BE2C (cell line): ENCODE measurements around the gene RPS25.
A peak's percentile ranks its signal among the peaks of the same experiment; 100 is the strongest.

Experiments used
- DNase-seq: peaks from one replicate; pipeline ENCODE4 v3.0.0-alpha.2; 2020
- H3K27me3 ChIP-seq: fragments of 250-450 bp; sonication (Bioruptor Pico); 2 replicates; pipeline ENCODE4 v1.5.1; 2020; ENCODE audit warnings: mild to moderate bottlenecking
- H3K36me3 ChIP-seq: fragments of 250-450 bp; sonication (Bioruptor Pico); 2 replicates; pipeline ENCODE4 v1.5.1; 2020; ENCODE audit warnings: mild to moderate bottlenecking
- H3K4me1 ChIP-seq: fragments of 250-450 bp; sonication (Bioruptor Pico); 2 replicates; pipeline ENCODE4 v1.5.1; 2020
- H3K4me3 ChIP-seq: 2 replicates; pipeline ENCODE4 v1.5.1; 2011; ENCODE audit warnings: low read depth, low read length
- H3K9me3 ChIP-seq: fragments of 250-450 bp; sonication (Bioruptor Pico); 2 replicates; pipeline ENCODE4 v1.5.1; 2020
- TF ChIP-seq, protein P1 (sequence below): IDR thresholded peaks from 2 replicates; pipeline ENCODE4 v1.5.1; 2012; ENCODE audit warnings: mild to moderate bottlenecking, low read depth, low read length

Gene RPS25

DNA sequence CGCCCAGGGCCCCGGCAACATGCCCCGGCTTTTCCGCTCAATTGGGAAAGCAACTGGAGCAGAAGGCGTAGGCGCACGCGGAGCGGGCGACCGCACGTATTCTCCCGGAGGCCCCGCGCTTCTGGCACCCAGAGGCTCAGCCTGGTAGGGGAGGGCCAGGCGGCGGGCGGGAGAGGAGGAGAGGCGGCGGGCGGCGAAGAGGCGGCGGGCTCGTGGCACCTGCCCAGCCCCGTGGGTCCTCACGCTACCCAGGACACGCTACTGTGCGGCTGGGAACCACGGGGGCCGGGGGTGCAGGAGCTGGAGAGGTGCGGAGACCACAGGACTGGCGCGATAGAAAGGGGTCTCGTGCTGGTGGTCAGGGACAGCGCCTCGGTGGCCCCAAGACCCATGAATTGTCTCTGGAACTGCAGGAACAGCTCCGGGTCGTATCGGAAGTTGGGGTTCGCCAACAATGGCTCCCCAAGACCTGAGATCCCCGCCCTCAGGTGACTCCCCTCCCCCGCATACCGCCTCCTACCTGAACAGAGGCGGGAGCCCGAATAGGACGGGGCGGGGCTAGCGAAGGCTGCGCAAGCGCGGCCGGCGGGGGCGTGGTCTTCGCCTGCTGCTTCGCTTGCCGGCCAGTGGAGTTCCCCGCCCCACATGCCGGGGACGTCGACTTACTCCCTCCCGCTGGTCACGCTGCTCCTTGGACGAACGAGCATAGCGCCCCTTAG lies 12.3 kb upstream of the RPS25 start, which contains the start of gene SLC37A4:
TSS of gene SLC37A4 (minus strand) at position 549 of the 719 bp plus-strand sequence.
- no peaks in the 10 kb centered on the region for H3K27me3 ChIP-seq
- TF ChIP-seq, protein P1, sequence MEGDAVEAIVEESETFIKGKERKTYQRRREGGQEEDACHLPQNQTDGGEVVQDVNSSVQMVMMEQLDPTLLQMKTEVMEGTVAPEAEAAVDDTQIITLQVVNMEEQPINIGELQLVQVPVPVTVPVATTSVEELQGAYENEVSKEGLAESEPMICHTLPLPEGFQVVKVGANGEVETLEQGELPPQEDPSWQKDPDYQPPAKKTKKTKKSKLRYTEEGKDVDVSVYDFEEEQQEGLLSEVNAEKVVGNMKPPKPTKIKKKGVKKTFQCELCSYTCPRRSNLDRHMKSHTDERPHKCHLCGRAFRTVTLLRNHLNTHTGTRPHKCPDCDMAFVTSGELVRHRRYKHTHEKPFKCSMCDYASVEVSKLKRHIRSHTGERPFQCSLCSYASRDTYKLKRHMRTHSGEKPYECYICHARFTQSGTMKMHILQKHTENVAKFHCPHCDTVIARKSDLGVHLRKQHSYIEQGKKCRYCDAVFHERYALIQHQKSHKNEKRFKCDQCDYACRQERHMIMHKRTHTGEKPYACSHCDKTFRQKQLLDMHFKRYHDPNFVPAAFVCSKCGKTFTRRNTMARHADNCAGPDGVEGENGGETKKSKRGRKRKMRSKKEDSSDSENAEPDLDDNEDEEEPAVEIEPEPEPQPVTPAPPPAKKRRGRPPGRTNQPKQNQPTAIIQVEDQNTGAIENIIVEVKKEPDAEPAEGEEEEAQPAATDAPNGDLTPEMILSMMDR, result peak; percentile 92

DNA sequence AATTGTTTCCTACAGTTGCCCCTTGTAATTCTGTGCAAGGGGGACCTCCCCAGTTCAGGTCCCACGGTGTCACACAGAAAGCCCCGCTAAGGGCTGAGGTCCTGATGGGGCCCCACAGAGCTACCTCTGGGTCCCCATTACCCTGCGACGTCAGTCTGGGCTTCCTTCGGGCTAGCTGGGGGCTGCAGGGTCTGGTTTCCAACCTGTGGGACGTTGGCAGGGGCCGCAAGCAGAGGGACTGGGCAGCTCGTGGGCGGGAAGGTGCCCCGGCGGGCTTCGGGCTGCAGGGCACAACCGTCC lies 11.8 kb upstream of the RPS25 start:
- Histone ChIP-seq H3K9me3 (no peaks in the 10 kb centered on the region), H3K27me3 (no peaks in the 10 kb centered on the region), H3K4me1 (no peaks in the 10 kb centered on the region), H3K36me3 (peaks cover 16% of the 10 kb centered on the region), H3K4me3 (peak overlapping the region; percentile 86)
- TF ChIP-seq, protein P1, result no peak
- DNase-seq, result no peak

More for the DNA sequence above, 12.3 kb upstream of the RPS25 start, which contains the start of gene SLC37A4:
- Histone ChIP-seq H3K4me1 (no peaks in the 10 kb centered on the region), H3K4me3 (peak within 1 kb of the TSS; percentile 86), H3K36me3 (peaks cover 11% of the 10 kb centered on the region; the same call in 1 of the 2 replicates), H3K9me3 (no peaks in the 10 kb centered on the region)
- peak; percentile 99 for DNase-seq

DNA sequence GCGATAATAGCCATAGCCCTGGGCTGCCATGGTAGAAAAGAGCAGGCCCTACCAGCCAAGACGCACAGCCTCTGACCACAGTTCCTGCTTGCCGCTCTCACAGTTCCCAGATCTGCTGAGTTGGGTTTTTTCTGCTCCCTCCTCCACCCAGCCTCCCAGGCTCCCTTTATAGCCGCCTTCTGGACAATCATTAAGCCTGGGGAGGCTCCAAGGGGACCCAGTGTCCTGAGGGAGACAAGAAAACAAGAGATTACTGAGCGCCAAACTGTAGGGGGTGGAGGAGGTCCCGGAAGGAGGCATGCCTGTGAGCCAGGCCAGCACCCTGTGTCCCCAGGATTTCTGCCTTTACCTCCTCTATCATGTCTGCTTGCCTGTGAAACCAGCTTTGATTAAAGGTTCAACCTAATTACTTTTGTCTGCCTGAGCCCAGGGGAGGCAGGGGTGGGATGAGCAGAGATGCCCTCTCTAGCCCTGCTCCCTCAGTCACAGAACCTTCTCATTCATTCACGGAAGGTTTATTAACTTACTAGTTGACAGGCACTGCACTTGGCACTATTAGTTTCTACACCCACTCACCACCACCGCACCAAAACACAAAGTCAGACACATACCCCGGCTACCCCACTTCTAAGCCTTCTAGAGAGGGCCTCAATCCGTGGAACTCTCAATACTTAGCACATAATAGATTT lies 11.3 kb upstream of the RPS25 start:
- Histone ChIP-seq H3K4me3 (peak overlapping the region; percentile 86), H3K27me3 (no peaks in the 10 kb centered on the region), H3K4me1 (no peaks in the 10 kb centered on the region), H3K9me3 (no peaks in the 10 kb centered on the region), H3K36me3 (peaks cover 21% of the 10 kb centered on the region)
- TF ChIP-seq, protein P1, result no peak
- no peak for DNase-seq

DNA sequence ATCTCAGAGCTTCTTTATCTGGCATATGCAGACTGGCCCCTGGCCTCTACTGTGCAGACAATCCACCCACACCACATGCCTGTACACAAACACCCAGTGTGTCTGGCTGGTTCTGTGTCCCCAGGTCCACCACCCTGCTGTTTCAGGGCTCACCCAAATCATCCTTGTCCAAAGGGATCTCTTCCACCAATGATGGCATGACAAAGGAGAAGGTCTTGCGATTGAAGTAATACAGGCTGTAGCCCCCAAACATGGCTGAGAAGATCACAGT lies 10.9 kb upstream of the RPS25 start:
- H3K27me3 ChIP-seq, result no peaks in the 10 kb centered on the region
- DNase-seq, result no peak
- no peak overlapping the region for H3K4me3 ChIP-seq
- H3K36me3 ChIP-seq, result peaks cover 26% of the 10 kb centered on the region
- TF ChIP-seq, protein P1, result no peak
- H3K9me3 ChIP-seq, result no peaks in the 10 kb centered on the region
- H3K4me1 ChIP-seq, result no peaks in the 10 kb centered on the region

DNA sequence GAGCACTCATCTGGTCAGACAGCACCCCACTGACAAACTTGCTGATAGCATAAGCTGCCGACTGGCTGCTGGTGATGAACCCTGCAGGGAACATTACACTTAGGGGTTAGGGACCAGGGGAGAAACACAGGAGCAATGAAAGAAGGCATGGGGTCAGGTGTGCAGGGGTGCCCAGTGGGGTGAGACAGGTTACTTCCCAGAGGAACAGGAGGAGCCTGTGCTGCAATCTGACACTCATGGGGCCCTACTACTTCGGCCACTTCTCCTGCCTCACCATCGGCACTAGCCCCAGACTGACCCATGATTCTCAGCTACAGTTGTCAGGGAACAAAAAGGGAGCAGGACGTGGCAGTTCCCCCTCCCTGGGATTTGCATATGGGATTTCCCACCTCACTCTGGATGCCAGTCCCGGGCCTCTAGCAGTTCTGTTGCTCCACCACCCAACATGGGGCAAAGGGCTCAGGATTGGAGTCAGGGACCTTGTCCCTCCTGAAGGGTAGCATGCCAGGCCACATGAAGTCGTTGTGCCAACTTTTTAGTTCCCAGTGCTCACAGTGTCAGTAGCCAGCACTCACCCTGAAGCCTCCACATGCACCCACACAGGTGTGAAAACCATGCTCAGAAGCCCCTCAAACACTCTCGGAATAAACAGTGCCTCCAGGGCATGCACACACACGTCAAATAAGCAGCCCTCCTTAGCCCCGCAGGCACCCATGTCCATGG lies 10.4 kb upstream of the RPS25 start:
- H3K4me3 ChIP-seq, result no peak overlapping the region
- TF ChIP-seq, protein P1, result no peak

More for the DNA sequence above, 10.4 kb upstream of the RPS25 start:
- Histone ChIP-seq H3K27me3 (no peaks in the 10 kb centered on the region), H3K4me1 (no peaks in the 10 kb centered on the region), H3K36me3 (peaks cover 31% of the 10 kb centered on the region), H3K9me3 (no peaks in the 10 kb centered on the region)
- no peak for DNase-seq
